IMR-90 (cell line): ENCODE results near the gene KRT16. TPM values are rescaled to one million over a fixed set of nuclear protein-coding genes. Genes with fewer than 3 reads are reported as not detected.

Experiments used
- ATAC-seq: fragments of 200-7000 bp; cut with Tn5 transposase; 2 replicates; pipeline ENCODE4 v1.9.1; 2020; ENCODE audit warnings: low read depth, mild to moderate bottlenecking, moderate library complexity
- BruUV-seq: library from RNA; stranded (reverse); fragments of 400-500 nt; replicated peaks from 2 replicates; lab custom pipeline; 2021; lab: Mats Ljungman, UMichigan
- CTCF ChIA-PET: fragments of 300-600 bp; formaldehyde crosslinking; extraction: SDS; loops from one replicate; lab custom pipeline; 2021; ENCODE audit warnings: antibody characterized with exemption; lab: Yijun Ruan, JAX
- POLR2A ChIA-PET: fragments of 300-600 bp; sonication (Branson Sonifier 250); formaldehyde crosslinking; loops from one replicate; lab custom pipeline; 2022; ENCODE audit warnings: antibody characterized with exemption; ENCODE audit not compliant: unreplicated experiment; lab: Charles Lee
- DNase-seq: peaks from one replicate; pipeline ENCODE4 v3.0.0; 2013
- H2AFZ ChIP-seq: replicated peaks from 2 replicates; pipeline ENCODE3; 2013; ENCODE audit warnings: low read length, mild to moderate bottlenecking; ENCODE audit not compliant: poor library complexity
- H2AK5ac ChIP-seq: 2 replicates; pipeline ENCODE4 v1.6.1; 2013; ENCODE audit warnings: low read depth, low read length, inconsistent platforms
- H2AK9ac ChIP-seq: replicated peaks from 2 replicates; pipeline ENCODE3; 2013; ENCODE audit warnings: mild to moderate bottlenecking, low read depth, low read length, moderate library complexity; ENCODE audit not compliant: poor library complexity
- H2BK120ac ChIP-seq: 2 replicates; pipeline ENCODE4 v1.6.1; 2013; ENCODE audit warnings: low read depth, low read length, inconsistent platforms
- H2BK15ac ChIP-seq: 3 replicates; pipeline ENCODE4 v1.6.1; 2013; ENCODE audit warnings: low read depth, low read length, inconsistent platforms
- H2BK20ac ChIP-seq: 2 replicates; pipeline ENCODE4 v1.6.1; 2013; ENCODE audit warnings: low read depth, mild to moderate bottlenecking, inconsistent platforms, low read length, moderate library complexity
- H2BK5ac ChIP-seq: 2 replicates; pipeline ENCODE4 v1.6.1; 2013; ENCODE audit warnings: mild to moderate bottlenecking, low read depth, low read length, inconsistent platforms; ENCODE audit not compliant: poor library complexity, severe bottlenecking
- H3K14ac ChIP-seq: replicated peaks from 2 replicates; pipeline ENCODE4 v1.6.1; 2013; ENCODE audit warnings: low read depth, low read length, inconsistent platforms
- H3K18ac ChIP-seq: 2 replicates; pipeline ENCODE4 v1.6.1; 2013; ENCODE audit warnings: low read depth, low read length, control low read depth
- H3K23ac ChIP-seq: 2 replicates; pipeline ENCODE4 v1.6.1; 2013; ENCODE audit warnings: low read depth, low read length, inconsistent platforms
- H3K27ac ChIP-seq: 2 replicates; pipeline ENCODE4 v1.5.1; 2013; ENCODE audit warnings: mild to moderate bottlenecking, control low read depth, low read length; ENCODE audit not compliant: insufficient read depth
- H3K27me3 ChIP-seq: 2 replicates; pipeline ENCODE4 v1.6.1; 2013; ENCODE audit warnings: low read length; ENCODE audit not compliant: control insufficient read depth, insufficient read depth
- H3K36me3 ChIP-seq: 2 replicates; pipeline ENCODE4 v1.6.1; 2013; ENCODE audit warnings: low read length, mixed read lengths; ENCODE audit not compliant: control insufficient read depth, insufficient read depth
- H3K4ac ChIP-seq: 2 replicates; pipeline ENCODE4 v1.6.1; 2013; ENCODE audit warnings: low read depth, low read length, inconsistent platforms
- H3K4me1 ChIP-seq: 2 replicates; pipeline ENCODE4 v1.6.1; 2013; ENCODE audit warnings: low read length, mixed read lengths; ENCODE audit not compliant: control insufficient read depth, insufficient read depth
- H3K4me2 ChIP-seq: 2 replicates; pipeline ENCODE4 v1.6.1; 2013; ENCODE audit warnings: low read depth, mild to moderate bottlenecking, control low read depth, low read length, moderate library complexity
- H3K4me3 ChIP-seq: 2 replicates; pipeline ENCODE4 v1.5.1; 2013; ENCODE audit warnings: low read depth, mild to moderate bottlenecking, control low read depth, low read length, moderate library complexity; ENCODE audit not compliant: insufficient read depth
- H3K56ac ChIP-seq: 2 replicates; pipeline ENCODE4 v1.6.1; 2013; ENCODE audit warnings: low read length, inconsistent platforms; ENCODE audit not compliant: insufficient read depth; ENCODE audit errors: extremely low read depth
- H3K79me1 ChIP-seq, 2 experiments: 2 replicates each; pipeline ENCODE4 v1.6.1; 2013; ENCODE audit warnings: low read length in 2 of 2, inconsistent platforms in 1 of 2, low read depth in 1 of 2
- H3K9ac ChIP-seq: 2 replicates; pipeline ENCODE4 v1.6.1; 2013; ENCODE audit warnings: low read depth, low read length, control low read depth
- H3K9me1 ChIP-seq: 2 replicates; pipeline ENCODE4 v1.6.1; 2013; ENCODE audit warnings: low read length, inconsistent platforms; ENCODE audit not compliant: insufficient read depth
- H3K9me3 ChIP-seq: 2 replicates; pipeline ENCODE4 v1.6.1; 2013; ENCODE audit warnings: low read length; ENCODE audit not compliant: control insufficient read depth, insufficient read depth
- H4K20me1 ChIP-seq: 2 replicates; pipeline ENCODE4 v1.6.1; 2013; ENCODE audit warnings: low read length, inconsistent platforms; ENCODE audit not compliant: insufficient read depth
- H4K5ac ChIP-seq: 2 replicates; pipeline ENCODE4 v1.6.1; 2013; ENCODE audit warnings: mild to moderate bottlenecking, low read depth, low read length, control low read depth
- H4K8ac ChIP-seq, 2 experiments: 2 replicates each; pipeline ENCODE4 v1.6.1; 2013; ENCODE audit warnings: low read depth in 2 of 2, low read length in 2 of 2, control low read depth in 1 of 2, inconsistent platforms in 1 of 2
- H4K91ac ChIP-seq: 2 replicates; pipeline ENCODE4 v1.6.1; 2013; ENCODE audit warnings: low read depth, low read length, inconsistent platforms; ENCODE audit not compliant: insufficient read depth
- BHLHE40 ChIP-seq: fragments of 150-350 bp; IDR thresholded peaks from 2 replicates; pipeline ENCODE4 v1.6.1; 2016; ENCODE audit warnings: mild to moderate bottlenecking, low read depth, low read length
- CTCF ChIP-seq: conservative IDR thresholded peaks from 2 replicates; pipeline ENCODE4 v1.5.1; 2012; ENCODE audit warnings: mild to moderate bottlenecking, low read depth, low read length, improper control_type of control experiment
- MAFK ChIP-seq: IDR thresholded peaks from 2 replicates; pipeline ENCODE4 v1.6.1; 2012; ENCODE audit warnings: low read depth, low read length, improper control_type of control experiment
- MXI1 ChIP-seq: IDR thresholded peaks from 2 replicates; pipeline ENCODE4 v1.6.1; 2012; ENCODE audit warnings: low read depth, mild to moderate bottlenecking, low read length, moderate library complexity, borderline replicate concordance
- NFE2L2 ChIP-seq: fragments of 150-350 bp; IDR thresholded peaks from 2 replicates; pipeline ENCODE4 v1.6.1; 2016; ENCODE audit warnings: low read depth, mild to moderate bottlenecking, low read length
- RFX5 ChIP-seq: IDR thresholded peaks from 2 replicates; pipeline ENCODE4 v1.8.0; 2012; ENCODE audit warnings: low read depth, mild to moderate bottlenecking, low read length, moderate library complexity
- USF2 ChIP-seq: fragments of 150-350 bp; IDR thresholded peaks from 2 replicates; pipeline ENCODE4 v1.6.1; 2017; ENCODE audit warnings: mild to moderate bottlenecking, antibody characterized with exemption, low read length, low read depth
- WGBS, 2 experiments: methylation state at CpG; one replicate each; pipeline versions ENCODE4 v1.1.5 to v1.1.7; 2013; ENCODE audit warnings: missing lambda C conversion rate in 2 of 2; ENCODE audit not compliant: insufficient read length in 1 of 2; ENCODE audit errors: extremely low coverage in 2 of 2; 5-methylcytosine and 5-hydroxymethylcytosine counted together
- dilution Hi-C: fragments of 300-500 bp; cut with HindIII; formaldehyde crosslinking; loops from one replicate; pipeline ENCODE4 v1.14.3; 2018; ENCODE audit warnings: low sequenced_read_pairs; ENCODE audit not compliant: unreplicated experiment
- in situ Hi-C: fragments of 300-500 bp; cut with MboI; formaldehyde crosslinking; loops from 3 replicates; pipeline ENCODE4 v1.14.3; 2019; ENCODE audit warnings: low sequenced_read_pairs, inconsistent platforms, mixed read lengths
- intact Hi-C: fragments of 100-400 bp; cut with micrococcal nuclease; formaldehyde crosslinking; loops from 2 replicates; pipeline ENCODE4 v1.10.0; 2022
- polyA plus RNA-seq, 3 experiments: library from polyadenylated mRNA; depleted of rRNA; stranded (reverse); fragments of >200 nt; gene quantifications; 2 replicates each; pipeline ENCODE4 v1.2.3, GENCODE V29; 2012; ENCODE audit warnings: low replicate concordance in 1 of 3
- total RNA-seq: library from RNA; depleted of rRNA; stranded (reverse); fragments of >200 nt; gene quantifications from 2 replicates; pipeline ENCODE4 v1.2.3, GENCODE V29; 2012

Gene KRT16
- total and polyA plus RNA-seq, 2 of the 4 experiments (the other 2 are of a cell fraction): not detected

GRCh38 chr17:41563607-41564170 lies 48.9 kb downstream of the KRT16 start:
- no peak overlapping the region for H3K4me2 ChIP-seq
- H3K4me1 ChIP-seq: no peaks in the 10 kb centered on the region
- H3K9ac ChIP-seq: no peak overlapping the region
- no peak overlapping the region for H2AK5ac ChIP-seq
- 14% methylated on average over 2 of the region's 3 CpGs; no CpG with 5 or more reads in 1 of the 2 experiments for WGBS, 2 experiments
- H2BK5ac ChIP-seq: no peak overlapping the region
- POLR2A ChIA-PET: no interaction called here
- H2BK20ac ChIP-seq: no peak overlapping the region
- H2BK15ac ChIP-seq: no peak overlapping the region
- dilution Hi-C loops (no loop called here), intact Hi-C loops (no loop called here), in situ Hi-C loops (no loop called here)
- no peaks in the 10 kb centered on the region; the same call in 1 of the 2 replicates for H3K9me1 ChIP-seq
- no peak overlapping the region for H3K14ac ChIP-seq
- no peak overlapping the region for H4K8ac ChIP-seq
- H3K9me3 ChIP-seq: 0 out of 2 replicates have a peak, but pooled peaks cover 1% of the 10 kb centered on the region
- no peak for TF ChIP-seq BHLHE40
- no peak for TF ChIP-seq NFE2L2
- peak; percentile 45 for TF ChIP-seq MAFK
- no peak for TF ChIP-seq MXI1
- no peak for TF ChIP-seq USF2
- no peak for TF ChIP-seq CTCF
- no peak for TF ChIP-seq RFX5
- no peak overlapping the region for H4K91ac ChIP-seq
- H2AK9ac ChIP-seq: no peak overlapping the region
- CTCF ChIA-PET: interaction anchor here (2.0 kb wide), 1 partner anchor 15 kb away, joined by 8 read pairs; no protein-coding TSS in a partner anchor
- no peak overlapping the region for H3K4me3 ChIP-seq
- DNase-seq: no peak
- H3K79me1 ChIP-seq: no peaks in the 10 kb centered on the region
- no peak overlapping the region for H2AFZ ChIP-seq
- no peak overlapping the region for H2BK120ac ChIP-seq
- ATAC-seq: no peak
- H4K20me1 ChIP-seq: no peaks in the 10 kb centered on the region
- H3K23ac ChIP-seq: no peak overlapping the region
- peaks cover 67% of the 10 kb centered on the region for H3K27me3 ChIP-seq
- no TSS peak for BruUV-seq
- no peak overlapping the region for H3K56ac ChIP-seq
- no peak overlapping the region for H3K18ac ChIP-seq
- H3K36me3 ChIP-seq: no peaks in the 10 kb centered on the region
- no peak overlapping the region for H4K5ac ChIP-seq
- no peak overlapping the region for H3K27ac ChIP-seq
- no peak overlapping the region for H3K4ac ChIP-seq
